ENCODE data around the gene IL36G. TPM values are rescaled to one million over a fixed set of nuclear protein-coding genes. Genes with fewer than 3 reads are reported as not detected.
"Not testable (repeated sequence)": the region's sequence is repeated elsewhere in the genome, so short reads cannot be mapped to it uniquely, and the experiment has no call there.

IL36G gene
- not detected for total RNA-seq (2021; fragmentation: NEBNext Ultra II Directional; extraction: Animal tissue kit (Norgen Biotek cat#: 25700))
- long read RNA-seq: 0 reads

DNA sequence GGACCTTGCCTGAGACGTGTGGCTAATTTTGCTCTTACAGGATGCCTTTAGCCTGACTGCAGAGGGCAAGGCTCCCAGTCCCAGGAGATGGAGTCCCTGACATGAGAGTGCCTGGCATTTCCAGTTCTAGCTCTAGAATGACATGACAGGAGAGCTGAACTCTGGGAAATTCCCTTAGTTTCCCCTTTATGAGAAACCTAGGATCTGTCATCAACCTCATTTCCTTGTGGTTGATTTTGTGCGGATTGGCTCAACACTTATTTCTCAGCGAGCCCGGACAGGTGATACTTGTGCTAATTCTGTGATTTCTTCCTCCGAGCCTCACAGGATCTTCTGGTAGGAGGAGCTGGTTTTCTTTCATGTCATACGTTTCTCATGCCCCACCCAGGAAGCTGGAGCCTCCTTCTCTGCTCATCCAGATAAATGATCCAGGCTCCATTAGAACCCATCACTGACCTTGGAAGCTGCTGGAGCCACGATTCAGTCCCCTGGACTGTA lies at the start of gene IL36G:
IL36G (plus strand) TSS at position 448 of the 498 bp plus-strand sequence. CDS start 633 bp downstream, outside the sequence.
- Mint-ChIP-seq H3K4me3 (no peak within 1 kb of the TSS), H3K9me3 (no peaks in the 10 kb centered on the region), H3K27ac (no peak within 1 kb of the TSS), H3K36me3 (ENCODE audit: low read depth) (no peaks in the 10 kb centered on the region), H3K4me1 (ENCODE audit: low read depth) (no peaks in the 10 kb centered on the region), H3K27me3 (ENCODE audit: insufficient read depth) (peaks cover 10% of the 10 kb centered on the region)
- no peak for TF ChIP-seq CTCF (IDR thresholded peaks at IDR 0.05)
- DNase-seq: no peak

DNA sequence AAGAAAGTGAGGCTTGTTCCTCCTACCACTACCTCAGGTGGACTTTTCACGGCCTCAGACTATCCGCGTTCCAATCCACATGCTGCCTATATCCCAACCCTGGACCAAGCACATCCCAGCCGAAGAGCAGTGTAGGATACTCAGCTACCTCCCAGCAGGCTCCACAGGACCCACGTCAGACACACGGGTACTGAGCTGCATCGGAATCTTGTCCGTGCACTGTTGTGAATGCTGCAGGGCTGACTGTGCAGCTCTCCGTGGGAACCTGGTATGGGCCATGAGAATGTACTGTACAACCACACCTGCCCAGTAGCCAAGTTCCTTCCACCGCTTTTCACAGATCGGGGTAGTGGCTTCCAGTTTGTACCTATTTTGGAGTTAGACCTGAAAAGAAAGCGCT lies 44.5 kb upstream of the IL36G start:
- Mint-ChIP-seq H3K27ac (no peak overlapping the region), H3K36me3 (ENCODE audit: low read depth) (no peaks in the 10 kb centered on the region), H3K4me3 (no peak overlapping the region), H3K4me1 (ENCODE audit: low read depth) (peaks cover 14% of the 10 kb centered on the region), H3K27me3 (ENCODE audit: insufficient read depth) (peaks cover 6% of the 10 kb centered on the region), H3K9me3 (no peaks in the 10 kb centered on the region)
- DNase-seq: no peak
- no peak for TF ChIP-seq CTCF (IDR thresholded peaks at IDR 0.05)

- H3K4me3 Mint-ChIP-seq; DNase-seq; H3K9me3 Mint-ChIP-seq; H3K27ac Mint-ChIP-seq; H3K36me3 Mint-ChIP-seq (ENCODE audit: low read depth); H3K27me3 Mint-ChIP-seq (ENCODE audit: insufficient read depth): not testable (repeated sequence)
- H3K4me1 Mint-ChIP-seq (ENCODE audit: low read depth): peaks cover 21% of the 10 kb centered on the region
Observed at GRCh38 chr2:112934117-112934516, 43.7 kb upstream of the IL36G start.

DNA sequence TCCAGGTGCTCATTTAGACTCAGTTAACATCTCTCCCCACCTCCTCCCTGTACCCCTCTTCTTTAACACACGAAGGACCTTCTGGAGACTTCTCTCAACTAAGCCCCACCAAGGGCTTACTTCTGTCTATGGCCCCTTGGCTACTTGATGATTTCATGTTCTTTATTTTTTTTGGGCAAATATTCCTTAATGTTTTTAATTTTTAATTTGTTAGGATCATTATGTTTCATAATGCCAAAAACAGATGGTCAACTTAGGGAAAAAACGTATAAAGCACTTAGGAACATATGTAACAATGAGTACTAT lies 40.9 kb upstream of the IL36G start:
- H3K4me3 Mint-ChIP-seq: no peak overlapping the region
- no peaks in the 10 kb centered on the region for H3K36me3 Mint-ChIP-seq (ENCODE audit: low read depth)
- peaks cover 27% of the 10 kb centered on the region for H3K4me1 Mint-ChIP-seq (ENCODE audit: low read depth)
- TF ChIP-seq CTCF (IDR thresholded peaks at IDR 0.05): no peak
- no peak for DNase-seq
- H3K27ac Mint-ChIP-seq: no peak overlapping the region
- H3K9me3 Mint-ChIP-seq: no peaks in the 10 kb centered on the region
- H3K27me3 Mint-ChIP-seq (ENCODE audit: insufficient read depth): no peaks in the 10 kb centered on the region; the same call in 1 of the 2 replicates

DNA sequence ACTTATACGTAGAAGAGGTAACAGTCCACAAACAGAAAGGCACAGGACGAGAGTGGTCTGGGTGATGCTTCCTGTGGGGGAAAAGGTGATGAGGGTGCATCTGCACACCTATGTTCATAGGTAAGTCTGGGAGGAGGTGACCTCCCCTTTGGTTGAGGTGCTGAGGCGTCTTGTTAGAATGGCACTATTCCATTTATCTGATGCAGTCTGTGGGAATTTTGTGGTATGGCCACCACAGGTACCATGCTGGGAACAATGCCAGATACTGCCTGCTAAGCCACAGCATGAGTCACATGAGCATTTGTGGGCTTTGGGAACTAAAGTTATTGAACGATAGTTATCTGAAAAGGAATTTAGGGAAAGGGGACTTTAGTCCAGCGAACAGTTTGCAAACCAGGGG lies 38.9 kb upstream of the IL36G start:
- H3K4me1 Mint-ChIP-seq (ENCODE audit: low read depth): peaks cover 34% of the 10 kb centered on the region

GRCh38 chr2:112939425-112939824 lies 38.4 kb upstream of the IL36G start:
- Mint-ChIP-seq H3K4me1 (ENCODE audit: low read depth) (peaks cover 34% of the 10 kb centered on the region), H3K9me3 (peaks cover under 1% of the 10 kb centered on the region; the same call in 1 of the 2 replicates), H3K4me3 (no peak overlapping the region), H3K36me3 (ENCODE audit: low read depth) (no peaks in the 10 kb centered on the region), H3K27me3 (ENCODE audit: insufficient read depth) (no peaks in the 10 kb centered on the region; the same call in 1 of the 2 replicates), H3K27ac (no peak overlapping the region)
- TF ChIP-seq CTCF (IDR thresholded peaks at IDR 0.05): no peak
- no peak for DNase-seq

More for the DNA sequence above, 38.9 kb upstream of the IL36G start:
- no peak overlapping the region for H3K4me3 Mint-ChIP-seq
- peak; percentile 51 for DNase-seq
- no peaks in the 10 kb centered on the region for H3K9me3 Mint-ChIP-seq
- H3K36me3 Mint-ChIP-seq (ENCODE audit: low read depth): no peaks in the 10 kb centered on the region
- H3K27me3 Mint-ChIP-seq (ENCODE audit: insufficient read depth): no peaks in the 10 kb centered on the region; the same call in 1 of the 2 replicates
- TF ChIP-seq CTCF (IDR thresholded peaks at IDR 0.05): no peak
- no peak overlapping the region for H3K27ac Mint-ChIP-seq
